ENCODE results near the gene RPS8.
A peak's percentile ranks its signal among the peaks of the same experiment; 100 is the strongest.

RPS8 gene

GRCh38 chr1:44786138-44786840 lies 10.9 kb downstream of the RPS8 start:
- no peak for TF ChIP-seq EZH2phosphoT487 (conservative IDR thresholded peaks at IDR 0.05; ENCODE audit: low read length)
- TF ChIP-seq, protein P1, sequence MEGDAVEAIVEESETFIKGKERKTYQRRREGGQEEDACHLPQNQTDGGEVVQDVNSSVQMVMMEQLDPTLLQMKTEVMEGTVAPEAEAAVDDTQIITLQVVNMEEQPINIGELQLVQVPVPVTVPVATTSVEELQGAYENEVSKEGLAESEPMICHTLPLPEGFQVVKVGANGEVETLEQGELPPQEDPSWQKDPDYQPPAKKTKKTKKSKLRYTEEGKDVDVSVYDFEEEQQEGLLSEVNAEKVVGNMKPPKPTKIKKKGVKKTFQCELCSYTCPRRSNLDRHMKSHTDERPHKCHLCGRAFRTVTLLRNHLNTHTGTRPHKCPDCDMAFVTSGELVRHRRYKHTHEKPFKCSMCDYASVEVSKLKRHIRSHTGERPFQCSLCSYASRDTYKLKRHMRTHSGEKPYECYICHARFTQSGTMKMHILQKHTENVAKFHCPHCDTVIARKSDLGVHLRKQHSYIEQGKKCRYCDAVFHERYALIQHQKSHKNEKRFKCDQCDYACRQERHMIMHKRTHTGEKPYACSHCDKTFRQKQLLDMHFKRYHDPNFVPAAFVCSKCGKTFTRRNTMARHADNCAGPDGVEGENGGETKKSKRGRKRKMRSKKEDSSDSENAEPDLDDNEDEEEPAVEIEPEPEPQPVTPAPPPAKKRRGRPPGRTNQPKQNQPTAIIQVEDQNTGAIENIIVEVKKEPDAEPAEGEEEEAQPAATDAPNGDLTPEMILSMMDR (IDR thresholded peaks at IDR 0.05; ENCODE audit: insufficient read depth, low read length, poor library complexity, severe bottlenecking): peak; percentile 95
- Histone ChIP-seq H3K9ac (ENCODE audit: low read length) (peak overlapping the region; percentile 50), H2AFZ (ENCODE audit: low read depth, low read length, severe bottlenecking) (peak overlapping the region; percentile 87), H3K4me2 (ENCODE audit: low read depth, low read length, poor library complexity, severe bottlenecking) (peak overlapping the region; percentile 64), H3F3A (ENCODE audit: insufficient read depth) (peaks cover 52% of the 10 kb centered on the region), H3K79me2 (ENCODE audit: insufficient read depth, low read length) (no peaks in the 10 kb centered on the region), H3K9me3 (ENCODE audit: insufficient read depth, low read length) (no peaks in the 10 kb centered on the region), H3K36me3 (ENCODE audit: low read length) (no peaks in the 10 kb centered on the region), H3K4me3 (ENCODE audit: insufficient read depth, low read length, poor library complexity, severe bottlenecking) (peak overlapping the region; percentile 45), H3K9me2 (replicated peaks; ENCODE audit: insufficient read depth, low read length) (no peaks in the 10 kb centered on the region), H3K27ac (ENCODE audit: low read depth, low read length) (no peak overlapping the region), H3K27me3 (ENCODE audit: low read length) (no peaks in the 10 kb centered on the region), H4K20me1 (ENCODE audit: low read depth, low read length) (no peaks in the 10 kb centered on the region)

DNA sequence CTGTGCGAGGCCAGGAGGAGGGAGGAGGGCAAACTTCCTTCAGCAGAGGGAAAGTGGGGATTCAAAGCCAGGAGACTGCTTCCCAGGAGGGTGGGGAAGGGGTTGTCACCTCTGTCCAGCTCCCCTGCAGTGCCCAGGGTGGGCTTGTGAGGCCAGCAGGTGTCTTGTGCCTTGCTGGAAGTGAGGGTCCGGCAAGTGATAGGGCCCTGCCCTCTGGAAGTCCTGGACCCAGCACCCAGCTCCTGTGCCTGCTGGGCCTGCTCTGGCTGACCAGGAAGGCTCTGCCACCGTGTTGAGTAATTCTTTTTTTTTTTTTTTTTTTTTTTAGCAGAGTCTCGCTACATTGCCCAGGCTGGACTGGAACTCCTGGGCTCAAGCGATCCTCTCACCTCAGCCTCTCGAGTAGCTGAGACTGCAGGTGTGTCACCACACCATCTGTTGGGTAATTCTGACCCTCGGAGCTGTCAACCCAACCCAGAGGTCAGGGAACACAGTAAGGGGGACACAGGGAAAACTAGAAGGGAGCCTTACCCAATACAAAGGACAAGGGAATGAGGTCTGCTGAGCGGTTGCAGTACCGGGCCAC lies 11.6 kb downstream of the RPS8 start:
- no peaks in the 10 kb centered on the region for H3K79me2 ChIP-seq (ENCODE audit: insufficient read depth, low read length)
- peaks cover 47% of the 10 kb centered on the region for H3F3A ChIP-seq (ENCODE audit: insufficient read depth)
- no peaks in the 10 kb centered on the region for H3K27me3 ChIP-seq (ENCODE audit: low read length)
- no peaks in the 10 kb centered on the region for H3K9me2 ChIP-seq (replicated peaks; ENCODE audit: insufficient read depth, low read length)
- H3K9ac ChIP-seq (ENCODE audit: low read length): peak overlapping the region; percentile 50
- H3K9me3 ChIP-seq (ENCODE audit: insufficient read depth, low read length): no peaks in the 10 kb centered on the region
- no peak overlapping the region for H3K4me3 ChIP-seq (ENCODE audit: insufficient read depth, low read length, poor library complexity, severe bottlenecking)
- no peaks in the 10 kb centered on the region for H3K36me3 ChIP-seq (ENCODE audit: low read length)
- peak overlapping the region; percentile 87 for H2AFZ ChIP-seq (ENCODE audit: low read depth, low read length, severe bottlenecking)
- H3K27ac ChIP-seq (ENCODE audit: low read depth, low read length): no peak overlapping the region
- peak overlapping the region; percentile 64 for H3K4me2 ChIP-seq (ENCODE audit: low read depth, low read length, poor library complexity, severe bottlenecking)
- TF ChIP-seq EZH2phosphoT487 (conservative IDR thresholded peaks at IDR 0.05; ENCODE audit: low read length): no peak
- TF ChIP-seq, protein P1 (IDR thresholded peaks at IDR 0.05; ENCODE audit: insufficient read depth, low read length, poor library complexity, severe bottlenecking): no peak
- H4K20me1 ChIP-seq (ENCODE audit: low read depth, low read length): no peaks in the 10 kb centered on the region

DNA sequence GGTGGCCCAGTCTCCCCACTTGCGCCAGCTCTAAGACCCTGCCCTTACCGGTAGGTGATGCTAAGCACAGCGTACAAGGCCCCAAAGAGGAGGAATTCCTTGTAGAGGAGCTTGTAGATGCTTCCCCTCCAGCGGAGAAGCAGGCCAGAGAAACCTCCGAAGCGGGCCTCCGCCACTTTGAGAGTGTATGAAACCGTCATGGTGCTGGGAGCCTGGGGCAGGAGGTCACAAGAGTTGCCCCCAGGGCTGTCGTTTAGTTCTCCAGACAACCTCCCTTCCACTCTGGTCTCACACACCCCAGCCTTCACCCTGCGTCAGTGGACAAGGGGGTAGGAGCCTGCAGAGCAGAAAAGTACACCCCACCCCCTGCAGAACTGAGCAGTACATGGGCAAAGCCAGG lies 12.2 kb downstream of the RPS8 start:
- H3K4me2 ChIP-seq (ENCODE audit: low read depth, low read length, poor library complexity, severe bottlenecking): no peak overlapping the region
- no peak overlapping the region for H3K9ac ChIP-seq (ENCODE audit: low read length)
- no peak for TF ChIP-seq EZH2phosphoT487 (conservative IDR thresholded peaks at IDR 0.05; ENCODE audit: low read length)
- TF ChIP-seq, protein P1 (IDR thresholded peaks at IDR 0.05; ENCODE audit: insufficient read depth, low read length, poor library complexity, severe bottlenecking): no peak
- H3K79me2 ChIP-seq (ENCODE audit: insufficient read depth, low read length): no peaks in the 10 kb centered on the region
- H4K20me1 ChIP-seq (ENCODE audit: low read depth, low read length): no peaks in the 10 kb centered on the region
- H3F3A ChIP-seq (ENCODE audit: insufficient read depth): peaks cover 44% of the 10 kb centered on the region
- no peaks in the 10 kb centered on the region for H3K27me3 ChIP-seq (ENCODE audit: low read length)
- no peak overlapping the region for H3K27ac ChIP-seq (ENCODE audit: low read depth, low read length)
- no peak overlapping the region for H2AFZ ChIP-seq (ENCODE audit: low read depth, low read length, severe bottlenecking)
- no peaks in the 10 kb centered on the region for H3K9me3 ChIP-seq (ENCODE audit: insufficient read depth, low read length)
- no peaks in the 10 kb centered on the region for H3K9me2 ChIP-seq (replicated peaks; ENCODE audit: insufficient read depth, low read length)
- H3K36me3 ChIP-seq (ENCODE audit: low read length): no peaks in the 10 kb centered on the region
- no peak overlapping the region for H3K4me3 ChIP-seq (ENCODE audit: insufficient read depth, low read length, poor library complexity, severe bottlenecking)

Measured in SU-DHL-6 (cell line).